Thyroid gland (tissue), 4 donors: ENCODE data around the gene ARGLU1.

Experiments used
- POLR2A ChIP-seq, 2 donors: fragments of 450-650 bp; IDR thresholded peaks; one replicate each; pipeline ENCODE4 v1.6.1; 2017; ENCODE audit warnings: antibody characterized with exemption in 2 of 2, mild to moderate bottlenecking in 2 of 2, moderate library complexity in 1 of 2
- TF ChIP-seq, protein P1 (sequence below), 6 experiments: fragments of 200-600 bp in 3 of 6; fragments of 450-650 bp in 3 of 6; sonication (generic) in 3 of 6; IDR thresholded peaks; one replicate each; pipeline ENCODE4 v1.5.1; 2016 to 2019; ENCODE audit warnings: antibody characterized with exemption in 6 of 6, mild to moderate bottlenecking in 2 of 6, inconsistent platforms in 1 of 6, moderate library complexity in 1 of 6

- no peak for TF ChIP-seq POLR2A (IDR thresholded peaks at IDR 0.05)
- TF ChIP-seq, protein P1, sequence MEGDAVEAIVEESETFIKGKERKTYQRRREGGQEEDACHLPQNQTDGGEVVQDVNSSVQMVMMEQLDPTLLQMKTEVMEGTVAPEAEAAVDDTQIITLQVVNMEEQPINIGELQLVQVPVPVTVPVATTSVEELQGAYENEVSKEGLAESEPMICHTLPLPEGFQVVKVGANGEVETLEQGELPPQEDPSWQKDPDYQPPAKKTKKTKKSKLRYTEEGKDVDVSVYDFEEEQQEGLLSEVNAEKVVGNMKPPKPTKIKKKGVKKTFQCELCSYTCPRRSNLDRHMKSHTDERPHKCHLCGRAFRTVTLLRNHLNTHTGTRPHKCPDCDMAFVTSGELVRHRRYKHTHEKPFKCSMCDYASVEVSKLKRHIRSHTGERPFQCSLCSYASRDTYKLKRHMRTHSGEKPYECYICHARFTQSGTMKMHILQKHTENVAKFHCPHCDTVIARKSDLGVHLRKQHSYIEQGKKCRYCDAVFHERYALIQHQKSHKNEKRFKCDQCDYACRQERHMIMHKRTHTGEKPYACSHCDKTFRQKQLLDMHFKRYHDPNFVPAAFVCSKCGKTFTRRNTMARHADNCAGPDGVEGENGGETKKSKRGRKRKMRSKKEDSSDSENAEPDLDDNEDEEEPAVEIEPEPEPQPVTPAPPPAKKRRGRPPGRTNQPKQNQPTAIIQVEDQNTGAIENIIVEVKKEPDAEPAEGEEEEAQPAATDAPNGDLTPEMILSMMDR (IDR thresholded peaks at IDR 0.05): no peak
Measured at GRCh38 chr13:106528718-106529414, 39.1 kb downstream of the ARGLU1 start.
